NCI-H1436 (cell line): ENCODE measurements around the gene DUOXA1.
A peak's percentile ranks its signal among the peaks of the same experiment; 100 is the strongest.

ENCODE experiments used
- DNase-seq: peaks from one replicate; lab custom pipeline; 2025; lab: John Stamatoyannopoulos, UW

DUOXA1 gene

GRCh38 chr15:45131510-45131909 lies 1.8 kb upstream of the DUOXA1 start:
- DNase-seq: no peak

- no peak for DNase-seq
Measured at GRCh38 chr15:45130291-45131000, 767 bp upstream of the DUOXA1 start.

- no peak for DNase-seq
Measured at GRCh38 chr15:45128971-45129639, 574 bp downstream of the DUOXA1 start.

GRCh38 chr15:45126535-45127158 lies 3.0 kb downstream of the DUOXA1 start:
- DNase-seq: peak; percentile 44

GRCh38 chr15:45123397-45123796 lies 6.3 kb downstream of the DUOXA1 start:
- DNase-seq: no peak

- no peak for DNase-seq
Measured at GRCh38 chr15:45122719-45123118, 7.0 kb downstream of the DUOXA1 start.

- no peak for DNase-seq
Measured at GRCh38 chr15:45121706-45122417, 7.8 kb downstream of the DUOXA1 start.

- no peak for DNase-seq
Measured at GRCh38 chr15:45121020-45121419, 8.7 kb downstream of the DUOXA1 start.

GRCh38 chr15:45120081-45120972 lies 9.4 kb downstream of the DUOXA1 start:
- DNase-seq: no peak

- no peak for DNase-seq
Measured at GRCh38 chr15:45118996-45119395, 10.7 kb downstream of the DUOXA1 start.

- DNase-seq: peak; percentile 92
Measured at GRCh38 chr15:45118131-45118588, 11.5 kb downstream of the DUOXA1 start.

- DNase-seq: no peak
Measured at GRCh38 chr15:45117308-45118130, 12.2 kb downstream of the DUOXA1 start.

- no peak for DNase-seq
Measured at GRCh38 chr15:45116482-45117307, 13.0 kb downstream of the DUOXA1 start.

- DNase-seq: no peak
Measured at GRCh38 chr15:45116006-45116481, 13.6 kb downstream of the DUOXA1 start.

- DNase-seq: no peak
Measured at GRCh38 chr15:45115312-45115820, 14.3 kb downstream of the DUOXA1 start.

GRCh38 chr15:45114751-45115085 lies 15.0 kb downstream of the DUOXA1 start:
- DNase-seq: no peak

GRCh38 chr15:45114076-45114750 lies 15.5 kb downstream of the DUOXA1 start, which contains the start of the genes DUOX2 and DUOXA2:
Gene DUOX2 (minus strand): TSS chr15:45114172. CDS start chr15:45113411, 761 bp downstream.
Gene DUOXA2 (plus strand): TSS chr15:45114326. CDS start chr15:45114606, 280 bp downstream.
- DNase-seq: no peak

GRCh38 chr15:45113380-45113990 lies 16.2 kb downstream of the DUOXA1 start:
- DNase-seq: no peak
